GM18873 (cell line): ENCODE measurements around the gene TMEM41A.
A peak's percentile ranks its signal among the peaks of the same experiment; 100 is the strongest.

Source experiments
- ATAC-seq: cut with Tn5 transposase; IDR thresholded peaks from one replicate; pipeline ENCODE4 v1.9.1; 2021; ENCODE audit warnings: mild to moderate bottlenecking, moderate library complexity, moderate number of reproducible peaks; ENCODE audit not compliant: unreplicated experiment, low FRiP score

Gene TMEM41A

GRCh38 chr3:185498503-185499396 lies at the start of gene TMEM41A:
TMEM41A (minus strand) TSS chr3:185499035; CDS start chr3:185498961, 74 bp downstream.
- peak; percentile 79 for ATAC-seq

DNA sequence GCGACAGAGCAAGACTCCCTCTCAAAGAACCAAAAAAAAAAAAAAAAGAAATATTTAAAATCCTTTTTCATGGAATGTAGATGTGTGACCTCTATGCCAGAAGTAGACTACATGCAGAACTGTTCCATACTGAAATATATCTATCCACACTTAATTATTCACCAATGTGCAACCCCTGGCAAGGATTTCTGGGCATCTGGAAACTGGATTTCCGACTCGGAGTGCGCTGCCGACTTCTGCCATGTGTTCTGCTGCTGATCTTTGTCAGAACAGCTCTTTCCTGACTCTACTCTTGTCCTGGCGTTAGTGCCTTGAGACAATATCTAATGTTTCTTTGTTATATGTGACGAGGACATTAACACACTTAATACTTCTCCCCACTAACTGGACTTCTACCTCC lies 41.9 kb upstream of the TMEM41A start:
- ATAC-seq = no peak

DNA sequence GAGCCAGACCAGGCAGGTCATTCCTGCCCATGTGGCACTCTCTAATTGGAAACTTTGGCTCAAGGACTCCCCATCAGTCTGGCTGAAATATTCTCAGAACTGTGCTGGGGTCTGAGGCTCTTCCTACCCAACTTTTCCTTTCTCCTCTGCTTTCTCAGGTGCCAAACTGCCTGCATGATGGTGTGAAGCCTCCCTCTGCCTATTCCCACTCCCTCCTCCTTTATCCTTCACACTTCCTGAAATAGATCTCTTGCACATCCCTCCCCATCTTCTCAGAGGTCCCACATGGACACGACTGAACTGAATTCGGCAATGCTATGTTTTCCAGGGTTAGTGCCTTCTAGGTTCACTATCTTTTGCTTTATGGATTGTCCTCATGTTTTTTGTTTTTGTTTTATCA lies 41.1 kb upstream of the TMEM41A start:
- ATAC-seq = no peak

DNA sequence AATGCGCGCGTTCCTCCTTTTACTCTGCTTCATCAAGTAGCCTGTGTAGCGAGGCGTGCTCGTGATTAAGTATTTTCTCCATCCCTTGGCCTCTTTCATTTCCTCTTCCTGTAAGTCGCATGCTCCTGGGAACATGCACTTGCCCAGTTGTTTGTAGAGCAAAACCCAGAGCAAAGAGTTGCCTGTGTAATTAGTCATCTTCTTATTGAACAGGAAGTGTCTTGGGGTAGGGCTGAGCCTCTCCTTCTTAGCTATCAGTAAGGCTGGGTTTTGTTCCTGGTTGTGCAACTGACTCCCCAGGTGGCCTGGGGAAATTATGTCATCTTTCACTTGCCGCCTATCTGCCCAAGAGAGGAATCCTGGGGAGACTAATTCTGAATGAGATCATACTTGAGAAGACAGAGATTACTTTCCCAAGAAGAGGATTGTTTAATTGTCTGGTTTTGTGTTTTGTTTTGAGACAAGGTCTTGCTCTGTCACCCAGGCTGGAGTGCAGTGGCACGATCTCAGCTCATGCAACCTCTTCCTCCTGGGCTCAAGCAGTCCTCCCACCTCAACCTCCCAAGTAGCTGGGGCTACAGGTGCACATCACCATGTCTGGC lies 38.6 kb upstream of the TMEM41A start:
- peak; percentile 97 for ATAC-seq

DNA sequence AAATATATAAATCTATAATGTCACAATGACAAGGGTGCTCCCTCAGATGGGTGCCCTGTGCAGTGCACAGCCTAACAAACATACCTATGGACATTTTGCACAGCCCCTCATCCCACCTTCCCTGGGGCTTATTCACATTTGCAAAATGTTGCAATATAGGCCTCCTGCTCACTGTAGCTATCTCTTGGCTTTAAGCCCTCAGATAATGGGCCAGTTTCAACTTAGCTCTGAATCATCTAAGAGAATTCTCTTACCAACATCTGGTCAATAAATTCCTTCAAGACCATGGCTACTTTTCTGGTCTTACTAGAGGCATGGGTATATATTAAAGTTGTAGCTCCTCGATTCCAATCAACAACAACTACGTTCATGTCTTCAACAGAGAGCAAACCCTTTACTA lies 35.7 kb upstream of the TMEM41A start:
- ATAC-seq = no peak

GRCh38 chr3:185532901-185533300 lies 34.1 kb upstream of the TMEM41A start:
- ATAC-seq = no peak

GRCh38 chr3:185530856-185531255 lies 32.0 kb upstream of the TMEM41A start:
- no peak for ATAC-seq

GRCh38 chr3:185528532-185528931 lies 29.7 kb upstream of the TMEM41A start:
- ATAC-seq = no peak

DNA sequence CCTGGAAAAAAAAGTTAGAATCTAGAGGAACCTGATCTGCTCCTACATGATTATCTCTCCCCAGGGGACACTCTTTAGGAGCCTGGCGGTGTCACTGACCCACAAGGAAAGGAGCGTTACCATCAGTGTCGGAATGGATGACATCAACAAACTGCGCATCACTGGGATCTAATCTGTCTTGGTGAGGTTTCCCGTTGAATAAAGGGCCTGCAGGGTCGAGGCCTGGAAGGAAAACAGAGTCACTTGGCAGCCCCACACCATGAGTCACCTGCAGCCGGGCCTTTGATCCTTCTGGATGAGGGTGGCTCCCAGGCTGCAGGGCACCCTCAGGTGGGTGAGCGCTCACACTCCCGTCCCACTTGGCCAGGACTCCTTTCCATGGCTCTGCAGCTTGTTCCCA lies 28.5 kb upstream of the TMEM41A start:
- ATAC-seq = no peak

DNA sequence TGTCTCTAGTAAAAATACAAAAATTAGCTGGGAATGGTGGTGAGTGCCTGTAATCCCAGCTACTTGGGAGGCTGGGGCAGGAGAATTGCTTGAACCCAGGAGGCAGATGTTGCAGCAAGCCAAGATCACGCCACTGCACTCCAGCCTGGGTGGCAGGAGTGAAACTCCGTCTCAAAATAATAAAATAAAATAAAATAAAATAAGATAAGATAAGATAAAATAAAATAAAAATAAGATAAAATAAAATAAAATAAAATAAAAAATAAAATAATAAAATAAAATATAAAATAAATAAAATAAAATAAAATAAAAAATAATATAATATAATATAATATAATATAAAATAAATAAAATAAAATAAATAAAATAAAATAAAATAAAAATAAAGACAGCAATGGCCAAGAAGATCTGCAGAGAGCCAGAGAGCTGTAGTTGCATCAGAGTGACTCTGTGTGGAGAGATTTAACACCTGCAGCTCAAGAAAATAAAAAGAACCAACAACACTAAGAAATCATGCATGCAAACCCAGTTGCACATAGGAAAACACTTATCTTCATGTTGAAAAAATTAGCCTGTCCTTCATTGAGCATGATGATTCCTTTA lies 27.6 kb upstream of the TMEM41A start:
- ATAC-seq = no peak

DNA sequence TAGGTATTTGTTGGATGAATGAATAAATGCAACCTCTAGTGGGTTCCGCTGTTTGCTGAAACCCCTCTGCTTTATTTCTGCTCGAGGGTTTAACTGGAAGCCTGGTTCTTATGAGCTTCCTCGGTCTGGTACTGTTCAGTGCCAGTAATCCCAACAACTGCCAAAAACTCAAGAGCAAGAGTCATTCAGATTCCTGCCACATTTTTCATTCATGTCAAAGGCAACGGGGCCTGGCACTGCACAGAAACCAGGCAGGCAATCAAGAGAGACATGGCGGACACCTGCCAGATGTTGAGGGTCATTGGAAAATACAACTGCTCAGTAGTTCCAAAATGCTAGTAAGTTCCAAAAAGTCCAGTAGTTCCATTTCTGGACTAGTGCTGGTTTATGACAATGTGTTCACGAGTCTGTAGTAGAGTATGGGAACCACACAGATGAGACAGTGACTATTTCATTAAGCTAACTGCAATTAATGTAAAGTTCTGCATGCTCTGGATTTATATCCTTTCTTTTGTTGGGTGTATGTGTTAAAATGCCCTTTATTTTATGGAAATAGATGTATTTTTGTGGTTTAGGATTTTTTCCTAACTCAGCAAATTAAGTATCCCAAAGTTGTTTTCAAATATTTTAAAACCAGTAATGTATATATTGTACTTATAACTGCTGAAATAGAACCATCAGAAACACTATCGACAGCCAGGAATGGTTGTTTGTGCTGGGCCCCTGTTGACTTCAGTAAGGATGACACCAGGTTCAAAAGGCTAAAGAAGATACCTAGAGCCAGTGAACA lies 22.7 kb upstream of the TMEM41A start:
- no peak for ATAC-seq

DNA sequence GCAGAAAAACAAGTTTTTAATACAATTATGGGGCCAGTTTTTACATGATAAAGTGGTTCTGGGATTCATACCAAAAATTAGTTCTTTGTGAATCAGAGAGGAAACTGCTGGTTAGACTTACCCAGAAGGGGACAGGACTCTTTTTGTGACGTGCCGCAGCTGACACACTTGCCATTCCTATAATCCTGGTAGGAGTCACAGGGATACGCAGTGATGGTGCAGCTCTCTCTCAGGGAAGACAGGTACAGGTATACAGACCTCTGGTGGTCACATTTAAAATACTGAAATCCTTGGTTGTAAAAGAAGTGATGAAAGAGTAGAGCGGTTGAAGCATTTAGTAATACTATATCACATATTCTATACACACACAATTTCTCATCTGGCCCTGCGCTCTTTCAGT lies 20.2 kb upstream of the TMEM41A start:
- no peak for ATAC-seq

GRCh38 chr3:185517387-185518130 lies 18.7 kb upstream of the TMEM41A start:
- ATAC-seq = peak; percentile 49

DNA sequence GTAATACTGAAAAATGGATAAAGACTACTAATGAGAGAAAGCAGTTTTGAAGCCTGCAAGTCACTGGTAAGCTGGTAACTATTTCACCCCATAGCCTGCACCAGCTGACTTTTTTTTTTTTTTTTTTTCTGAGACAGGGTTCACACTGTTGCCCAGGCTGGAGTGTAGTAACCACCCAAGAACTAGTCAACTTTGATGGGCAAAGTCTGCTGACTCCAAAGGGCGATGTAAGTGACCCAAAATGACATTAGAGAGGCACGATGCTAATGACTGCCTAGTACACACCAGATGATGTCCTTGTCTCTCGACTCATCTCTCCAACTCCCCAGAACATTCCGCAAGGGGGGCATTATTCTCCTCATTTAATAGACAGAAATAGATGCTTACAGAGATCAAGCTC lies 12.9 kb upstream of the TMEM41A start:
- ATAC-seq = no peak

- no peak for ATAC-seq
Observed at GRCh38 chr3:185508335-185508991, 9.6 kb upstream of the TMEM41A start.

- ATAC-seq = no peak
Observed at GRCh38 chr3:185507883-185508282, 9.0 kb upstream of the TMEM41A start.

- no peak for ATAC-seq
Observed at GRCh38 chr3:185504636-185505035, 5.8 kb upstream of the TMEM41A start.

DNA sequence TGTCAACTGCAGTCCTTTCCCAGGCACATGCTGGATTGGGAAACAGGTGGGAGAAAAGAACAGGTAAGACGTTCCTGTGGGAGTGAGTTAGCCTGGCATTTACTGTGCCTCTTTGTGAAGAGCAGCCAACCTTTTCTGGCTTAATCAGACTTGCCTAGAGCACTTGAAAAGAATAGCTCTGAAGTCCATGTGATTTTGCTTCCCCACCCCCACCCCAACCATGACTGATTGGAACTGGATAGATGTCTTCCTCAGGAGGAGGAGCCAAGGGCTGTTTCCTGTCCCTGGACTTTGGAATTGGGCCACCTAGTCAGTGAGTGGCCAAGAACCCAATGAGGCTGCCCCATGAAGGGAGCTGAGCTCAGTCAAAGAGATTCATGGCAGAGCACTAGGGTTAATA lies 4.7 kb upstream of the TMEM41A start:
- no peak for ATAC-seq

DNA sequence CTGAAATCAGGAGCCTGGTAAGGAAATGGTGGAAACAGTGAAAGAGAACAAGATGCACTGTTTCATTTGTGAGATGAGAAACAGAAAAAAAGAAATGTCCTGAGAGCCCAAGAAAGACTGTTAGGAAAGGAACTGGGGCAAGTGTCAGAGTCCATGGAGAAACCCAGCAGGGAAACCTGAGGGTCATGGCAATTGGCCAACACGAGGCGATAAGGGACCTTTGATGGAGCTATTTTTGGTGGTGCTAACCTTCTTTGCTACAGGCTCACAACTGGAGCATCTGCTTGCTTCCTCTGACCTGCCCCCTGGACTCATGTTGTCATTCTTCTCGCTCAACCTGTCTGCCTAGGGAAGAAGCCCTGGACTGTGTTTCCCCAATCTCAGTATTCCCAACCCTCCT lies 4.2 kb upstream of the TMEM41A start:
- no peak for ATAC-seq

DNA sequence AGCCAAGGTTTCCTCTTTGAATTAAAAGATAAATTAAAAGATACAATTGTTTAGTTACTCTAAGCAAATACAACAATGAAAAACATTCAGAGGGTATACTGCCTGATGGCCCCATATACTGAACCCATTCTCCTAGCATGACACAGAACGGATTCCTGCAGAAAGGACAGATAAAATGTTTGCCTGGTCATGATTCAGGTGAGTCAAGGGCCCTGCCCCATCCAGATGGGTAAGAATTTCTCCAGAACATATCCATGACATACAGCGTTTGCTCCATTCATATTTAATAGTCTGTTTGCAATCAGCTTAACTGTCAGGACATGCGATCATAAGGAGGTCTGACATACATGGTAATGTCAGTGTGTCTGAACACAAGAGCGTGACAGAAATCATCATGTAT lies 8.6 kb downstream of the TMEM41A start:
- ATAC-seq = no peak
